Ishikawa (cell line): ENCODE results near the gene CACNG4.

Experiments
- CEBPB ChIP-seq: IDR thresholded peaks from 2 replicates; pipeline ENCODE4 v1.6.1; 2012
- EGR1 ChIP-seq: IDR thresholded peaks from 2 replicates; pipeline ENCODE4 v1.6.1; 2012
- EP300 ChIP-seq: IDR thresholded peaks from 2 replicates; pipeline ENCODE4 v1.6.1; 2012; ENCODE audit warnings: borderline replicate concordance
- RAD21 ChIP-seq: IDR thresholded peaks from 2 replicates; pipeline ENCODE4 v1.6.1; 2012; ENCODE audit warnings: low read depth
- YY1 ChIP-seq: IDR thresholded peaks from 2 replicates; pipeline ENCODE4 v1.6.1; 2012; ENCODE audit warnings: low read depth
- ZBTB7A ChIP-seq: IDR thresholded peaks from 2 replicates; pipeline ENCODE4 v1.6.1; 2012; ENCODE audit warnings: low read depth
- TF ChIP-seq, protein P1 (sequence below): IDR thresholded peaks from 2 replicates; pipeline ENCODE4 v1.6.1; 2012; ENCODE audit warnings: low read depth, mild to moderate bottlenecking

DNA sequence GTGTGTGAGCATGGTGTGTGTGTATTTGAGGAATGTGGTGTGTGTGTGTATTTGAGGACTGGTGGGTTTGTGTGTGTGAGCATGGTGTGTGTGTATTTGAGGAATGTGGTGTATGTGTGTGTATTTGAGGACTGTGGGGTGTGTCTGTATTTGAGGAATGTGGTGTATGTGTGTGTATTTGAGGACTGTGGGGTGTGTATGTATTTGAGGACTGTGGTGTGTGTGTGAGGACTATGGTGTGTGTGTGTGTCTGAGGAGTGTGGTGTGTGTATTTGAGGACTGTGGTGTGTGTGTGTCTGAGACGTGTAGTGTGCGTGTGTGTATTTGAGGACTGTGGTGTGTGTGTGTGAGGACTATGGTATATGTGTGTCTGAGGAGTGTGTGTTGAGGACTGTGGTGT lies 61.8 kb downstream of the CACNG4 start:
- TF ChIP-seq YY1 (no peak), EGR1 (no peak), ZBTB7A (no peak), EP300 (no peak), RAD21 (no peak), CEBPB (no peak)
- TF ChIP-seq, protein P1, sequence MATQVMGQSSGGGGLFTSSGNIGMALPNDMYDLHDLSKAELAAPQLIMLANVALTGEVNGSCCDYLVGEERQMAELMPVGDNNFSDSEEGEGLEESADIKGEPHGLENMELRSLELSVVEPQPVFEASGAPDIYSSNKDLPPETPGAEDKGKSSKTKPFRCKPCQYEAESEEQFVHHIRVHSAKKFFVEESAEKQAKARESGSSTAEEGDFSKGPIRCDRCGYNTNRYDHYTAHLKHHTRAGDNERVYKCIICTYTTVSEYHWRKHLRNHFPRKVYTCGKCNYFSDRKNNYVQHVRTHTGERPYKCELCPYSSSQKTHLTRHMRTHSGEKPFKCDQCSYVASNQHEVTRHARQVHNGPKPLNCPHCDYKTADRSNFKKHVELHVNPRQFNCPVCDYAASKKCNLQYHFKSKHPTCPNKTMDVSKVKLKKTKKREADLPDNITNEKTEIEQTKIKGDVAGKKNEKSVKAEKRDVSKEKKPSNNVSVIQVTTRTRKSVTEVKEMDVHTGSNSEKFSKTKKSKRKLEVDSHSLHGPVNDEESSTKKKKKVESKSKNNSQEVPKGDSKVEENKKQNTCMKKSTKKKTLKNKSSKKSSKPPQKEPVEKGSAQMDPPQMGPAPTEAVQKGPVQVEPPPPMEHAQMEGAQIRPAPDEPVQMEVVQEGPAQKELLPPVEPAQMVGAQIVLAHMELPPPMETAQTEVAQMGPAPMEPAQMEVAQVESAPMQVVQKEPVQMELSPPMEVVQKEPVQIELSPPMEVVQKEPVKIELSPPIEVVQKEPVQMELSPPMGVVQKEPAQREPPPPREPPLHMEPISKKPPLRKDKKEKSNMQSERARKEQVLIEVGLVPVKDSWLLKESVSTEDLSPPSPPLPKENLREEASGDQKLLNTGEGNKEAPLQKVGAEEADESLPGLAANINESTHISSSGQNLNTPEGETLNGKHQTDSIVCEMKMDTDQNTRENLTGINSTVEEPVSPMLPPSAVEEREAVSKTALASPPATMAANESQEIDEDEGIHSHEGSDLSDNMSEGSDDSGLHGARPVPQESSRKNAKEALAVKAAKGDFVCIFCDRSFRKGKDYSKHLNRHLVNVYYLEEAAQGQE = no peak
